Hepatocyte (in vitro differentiated cells): Measurements from ENCODE around the gene AMIGO1. TPM values are rescaled to one million over a fixed set of nuclear protein-coding genes. Genes with fewer than 3 reads are reported as not detected.

Experiments used
- DNase-seq: peaks from one replicate; pipeline ENCODE4 v3.0.0-alpha.2; 2016; ENCODE audit warnings: low spot score
- H2AFZ ChIP-seq: fragments of 200-600 bp; sonication (generic); 2 replicates; pipeline ENCODE4 v1.6.0; 2016; ENCODE audit warnings: antibody characterized with exemption, mild to moderate bottlenecking
- H3K27ac ChIP-seq: fragments of 200-600 bp; sonication (generic); 2 replicates; pipeline ENCODE4 v1.5.1; 2016; ENCODE audit warnings: mild to moderate bottlenecking
- H3K27me3 ChIP-seq: fragments of 200-600 bp; sonication (generic); 2 replicates; pipeline ENCODE4 v1.6.1; 2016
- H3K36me3 ChIP-seq: fragments of 200-600 bp; sonication (generic); replicated peaks from 2 replicates; pipeline ENCODE4 v1.5.1; 2016; ENCODE audit warnings: low read depth; ENCODE audit not compliant: insufficient read depth
- H3K4me1 ChIP-seq: fragments of 200-600 bp; sonication (generic); 2 replicates; pipeline ENCODE4 v1.5.1; 2016; ENCODE audit warnings: mild to moderate bottlenecking, moderate library complexity; ENCODE audit not compliant: insufficient read depth
- H3K4me2 ChIP-seq: fragments of 200-600 bp; sonication (generic); 2 replicates; pipeline ENCODE4 v1.6.0; 2016
- H3K4me3 ChIP-seq: fragments of 200-600 bp; sonication (generic); 2 replicates; pipeline ENCODE4 v1.5.1; 2016; ENCODE audit warnings: mild to moderate bottlenecking
- H3K79me2 ChIP-seq: fragments of 200-600 bp; sonication (generic); 2 replicates; pipeline ENCODE4 v1.6.0; 2017; ENCODE audit warnings: mild to moderate bottlenecking
- H3K9me2 ChIP-seq: fragments of 200-600 bp; sonication (generic); replicated peaks from 2 replicates; pipeline ENCODE4 v1.6.0; 2017; ENCODE audit warnings: mild to moderate bottlenecking; ENCODE audit not compliant: insufficient read depth
- H3K9me3 ChIP-seq: fragments of 200-600 bp; sonication (generic); 2 replicates; pipeline ENCODE4 v1.5.1; 2016; ENCODE audit warnings: low read depth, mild to moderate bottlenecking
- H4K20me1 ChIP-seq: fragments of 200-600 bp; sonication (generic); 2 replicates; pipeline ENCODE4 v1.6.0; 2016; ENCODE audit warnings: mild to moderate bottlenecking; ENCODE audit not compliant: insufficient read depth, poor library complexity, severe bottlenecking
- EZH2 ChIP-seq: fragments of 200-600 bp; sonication (generic); IDR thresholded peaks from 2 replicates; pipeline ENCODE4 v1.6.1; 2016; ENCODE audit warnings: antibody characterized with exemption, mild to moderate bottlenecking, borderline replicate concordance
- EZH2phosphoT487 ChIP-seq: fragments of 200-600 bp; sonication (generic); IDR thresholded peaks from one replicate; pipeline ENCODE4 v1.6.1; 2018; ENCODE audit warnings: antibody characterized with exemption, mild to moderate bottlenecking, low read depth, moderate library complexity; ENCODE audit not compliant: unreplicated experiment, severe bottlenecking
- WGBS: methylation state at CpG from one replicate; pipeline ENCODE4 v1.1.6; 2016; ENCODE audit warnings: low lambda C conversion rate; ENCODE audit errors: missing lambda C conversion rate; 5-methylcytosine and 5-hydroxymethylcytosine counted together
- polyA plus RNA-seq: library from polyadenylated mRNA; unstranded; fragments of >200 nt; fragmentation: Nextera tagmentation; extraction: Ambion mirVana; gene quantifications from 2 replicates; pipeline ENCODE4 v1.2.1, GENCODE V29; 2016
- total RNA-seq: library from RNA; depleted of rRNA; stranded (reverse); fragments of >200 nt; gene quantifications from 2 replicates; pipeline ENCODE4 v1.2.3, GENCODE V29; 2014
- TF ChIP-seq, protein P1 (sequence below): fragments of 200-600 bp; sonication (generic); IDR thresholded peaks from 2 replicates; pipeline ENCODE4 v1.5.1; 2016; ENCODE audit warnings: antibody characterized with exemption, mild to moderate bottlenecking; ENCODE audit not compliant: poor library complexity

The AMIGO1 gene
- total and polyA plus RNA-seq, 2 experiments from 2014 or later = 2.0 to 4.1 TPM

DNA sequence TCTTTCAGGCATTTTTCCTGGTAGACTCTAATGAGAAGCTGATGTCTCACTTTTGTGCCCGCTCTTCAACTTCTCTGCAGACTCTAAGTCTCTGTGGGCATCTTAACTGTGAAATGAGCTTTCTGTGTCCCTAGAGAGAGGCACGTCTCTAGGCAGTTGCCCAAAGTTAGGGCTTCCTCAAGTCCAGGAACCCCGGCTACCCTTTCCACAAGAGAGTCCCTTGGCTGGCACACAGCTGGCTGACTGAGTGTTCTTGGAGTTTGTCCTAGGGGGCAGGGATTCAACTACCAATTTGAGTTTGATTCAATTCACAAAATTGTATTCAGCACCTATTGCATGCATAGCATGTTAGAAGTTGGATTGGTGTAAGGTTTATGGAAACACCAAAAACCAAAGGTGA is 31.6 kb upstream of the AMIGO1 start:
- Histone ChIP-seq H3K4me3 (no peak overlapping the region), H3K27me3 (no peaks in the 10 kb centered on the region), H3K36me3 (no peaks in the 10 kb centered on the region), H3K4me2 (no peak overlapping the region), H4K20me1 (no peaks in the 10 kb centered on the region), H2AFZ (no peak overlapping the region), H3K4me1 (no peaks in the 10 kb centered on the region), H3K27ac (no peak overlapping the region), H3K79me2 (no peaks in the 10 kb centered on the region), H3K9me2 (no peaks in the 10 kb centered on the region), H3K9me3 (no peaks in the 10 kb centered on the region)
- no peak for TF ChIP-seq EZH2phosphoT487
- TF ChIP-seq, protein P1, sequence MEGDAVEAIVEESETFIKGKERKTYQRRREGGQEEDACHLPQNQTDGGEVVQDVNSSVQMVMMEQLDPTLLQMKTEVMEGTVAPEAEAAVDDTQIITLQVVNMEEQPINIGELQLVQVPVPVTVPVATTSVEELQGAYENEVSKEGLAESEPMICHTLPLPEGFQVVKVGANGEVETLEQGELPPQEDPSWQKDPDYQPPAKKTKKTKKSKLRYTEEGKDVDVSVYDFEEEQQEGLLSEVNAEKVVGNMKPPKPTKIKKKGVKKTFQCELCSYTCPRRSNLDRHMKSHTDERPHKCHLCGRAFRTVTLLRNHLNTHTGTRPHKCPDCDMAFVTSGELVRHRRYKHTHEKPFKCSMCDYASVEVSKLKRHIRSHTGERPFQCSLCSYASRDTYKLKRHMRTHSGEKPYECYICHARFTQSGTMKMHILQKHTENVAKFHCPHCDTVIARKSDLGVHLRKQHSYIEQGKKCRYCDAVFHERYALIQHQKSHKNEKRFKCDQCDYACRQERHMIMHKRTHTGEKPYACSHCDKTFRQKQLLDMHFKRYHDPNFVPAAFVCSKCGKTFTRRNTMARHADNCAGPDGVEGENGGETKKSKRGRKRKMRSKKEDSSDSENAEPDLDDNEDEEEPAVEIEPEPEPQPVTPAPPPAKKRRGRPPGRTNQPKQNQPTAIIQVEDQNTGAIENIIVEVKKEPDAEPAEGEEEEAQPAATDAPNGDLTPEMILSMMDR = no peak
- no peak for TF ChIP-seq EZH2
- 90% methylated on average over 3 of the region's 3 CpGs for WGBS
- DNase-seq = no peak

DNA sequence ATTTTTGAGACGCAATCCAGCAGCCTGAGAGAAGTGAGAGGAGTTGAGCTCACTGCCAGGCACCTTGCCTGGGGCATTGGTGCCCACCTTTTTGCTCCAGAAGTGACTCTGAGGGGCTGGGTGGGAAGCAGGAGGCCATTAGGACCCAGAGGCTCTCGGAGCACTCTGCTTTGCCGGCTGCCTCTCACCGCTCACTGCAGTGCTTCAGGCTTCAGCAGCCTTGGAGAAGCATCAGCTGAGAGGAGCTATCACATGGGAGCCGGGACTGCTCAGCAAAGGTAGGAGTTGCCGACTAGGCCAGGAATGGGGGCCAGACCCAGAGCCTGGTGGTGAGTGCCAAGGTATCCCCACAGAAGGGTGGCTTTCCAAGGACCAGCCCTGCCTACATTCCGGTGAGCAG is 30.1 kb upstream of the AMIGO1 start, which contains the start of gene GPR61:
Gene GPR61 (plus strand): TSS at position 197 of the 400 bp plus-strand sequence. CDS start 3,151 bp downstream, outside the sequence.
- DNase-seq = no peak
- Histone ChIP-seq H3K27ac (no peak within 1 kb of the TSS), H3K4me2 (no peak within 1 kb of the TSS), H2AFZ (no peak within 1 kb of the TSS), H3K9me2 (no peaks in the 10 kb centered on the region), H3K79me2 (no peaks in the 10 kb centered on the region), H4K20me1 (no peaks in the 10 kb centered on the region), H3K36me3 (no peaks in the 10 kb centered on the region), H3K4me1 (no peaks in the 10 kb centered on the region), H3K9me3 (no peaks in the 10 kb centered on the region), H3K4me3 (no peak within 1 kb of the TSS), H3K27me3 (no peaks in the 10 kb centered on the region)
- TF ChIP-seq EZH2phosphoT487 (no peak), EZH2 (no peak)
- TF ChIP-seq, protein P1 = no peak
- 43% methylated on average over 7 of the region's 7 CpGs for WGBS

DNA sequence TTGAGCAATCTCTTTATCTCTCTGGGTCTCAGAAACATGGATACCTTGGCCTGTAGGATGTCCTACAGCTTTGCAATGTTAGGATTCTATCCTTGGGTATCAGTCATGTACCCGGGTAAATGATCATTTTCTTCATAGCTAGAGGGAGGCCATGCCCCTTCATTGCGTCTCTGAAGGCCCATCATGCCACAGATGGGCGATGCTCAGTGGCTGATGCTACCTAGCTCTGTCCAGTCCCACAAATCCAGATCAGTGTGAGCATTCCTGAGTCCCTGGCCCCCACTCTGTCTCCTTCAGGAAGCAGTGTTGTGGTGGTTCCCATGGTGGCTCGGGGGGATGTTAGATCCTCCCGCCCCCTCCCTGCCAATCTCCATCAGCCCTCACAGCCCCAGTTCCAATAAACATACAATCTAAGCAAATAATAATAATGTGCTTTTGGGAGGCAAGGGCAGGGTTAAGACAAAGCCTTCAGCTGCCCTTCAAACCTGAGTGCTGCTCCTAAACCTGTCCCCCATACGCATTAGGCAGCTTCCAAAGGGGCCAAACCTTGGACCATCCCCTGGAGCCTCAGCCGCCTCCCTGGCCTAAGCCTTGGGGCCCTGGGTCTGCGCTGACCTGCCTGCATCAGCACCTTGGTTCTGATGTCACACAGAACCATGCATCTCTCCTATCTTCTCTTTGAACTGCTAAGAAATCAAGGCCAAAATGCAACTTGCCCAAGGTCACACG is 29.5 kb upstream of the AMIGO1 start:
- Histone ChIP-seq H3K4me3 (no peak overlapping the region), H3K9me3 (no peaks in the 10 kb centered on the region), H2AFZ (no peak overlapping the region), H4K20me1 (no peaks in the 10 kb centered on the region), H3K9me2 (no peaks in the 10 kb centered on the region), H3K36me3 (no peaks in the 10 kb centered on the region), H3K79me2 (no peaks in the 10 kb centered on the region), H3K4me2 (no peak overlapping the region), H3K27ac (no peak overlapping the region), H3K4me1 (no peaks in the 10 kb centered on the region), H3K27me3 (no peaks in the 10 kb centered on the region)
- no peak for DNase-seq
- WGBS = 91% methylated on average over 9 of the region's 9 CpGs
- TF ChIP-seq, protein P1 = no peak
